Colon (tissue), 2 donors: ENCODE data around the gene DAB2.
A peak's percentile ranks its signal among the peaks of the same experiment; 100 is the strongest.

Experiments
- FAIRE-seq: peaks from 2 replicates; lab custom pipeline; 2012; peaks lifted over from hg19 to GRCh38; lab: Jason Lieb, UNC
- donor health status: control.
- donor health status: control.

Gene DAB2

GRCh38 chr5:39424736-39425637 lies at the start of gene DAB2:
TSS of gene DAB2 (minus strand) at chr5:39424980. CDS start at chr5:39394320, 30,660 bp downstream.
- no peak for FAIRE-seq

GRCh38 chr5:39473156-39473775 lies 48.5 kb upstream of the DAB2 start:
- no peak for FAIRE-seq

GRCh38 chr5:39471836-39472508 lies 47.2 kb upstream of the DAB2 start:
- no peak for FAIRE-seq

- no peak for FAIRE-seq
Measured at GRCh38 chr5:39470811-39471210, 46.0 kb upstream of the DAB2 start.

- no peak for FAIRE-seq
Measured at GRCh38 chr5:39469777-39470415, 45.1 kb upstream of the DAB2 start.

GRCh38 chr5:39469176-39469575 lies 44.4 kb upstream of the DAB2 start:
- FAIRE-seq, result no peak

- FAIRE-seq, result no peak
Measured at GRCh38 chr5:39466846-39467245, 42.1 kb upstream of the DAB2 start.

- no peak for FAIRE-seq
Measured at GRCh38 chr5:39465843-39466242, 41.1 kb upstream of the DAB2 start.

GRCh38 chr5:39465097-39465496 lies 40.3 kb upstream of the DAB2 start:
- FAIRE-seq, result no peak

GRCh38 chr5:39464088-39464487 lies 39.3 kb upstream of the DAB2 start:
- FAIRE-seq, result no peak

GRCh38 chr5:39462211-39462610 lies 37.4 kb upstream of the DAB2 start:
- no peak for FAIRE-seq

GRCh38 chr5:39461007-39461682 lies 36.4 kb upstream of the DAB2 start:
- FAIRE-seq, result no peak

- peak; percentile 33 for FAIRE-seq
Measured at GRCh38 chr5:39459907-39460306, 35.1 kb upstream of the DAB2 start.

- no peak for FAIRE-seq
Measured at GRCh38 chr5:39459071-39459470, 34.3 kb upstream of the DAB2 start.

- FAIRE-seq, result no peak
Measured at GRCh38 chr5:39455645-39456044, 30.9 kb upstream of the DAB2 start.

GRCh38 chr5:39453606-39454005 lies 28.8 kb upstream of the DAB2 start:
- FAIRE-seq, result no peak

- no peak for FAIRE-seq
Measured at GRCh38 chr5:39452846-39453245, 28.1 kb upstream of the DAB2 start.

- no peak for FAIRE-seq
Measured at GRCh38 chr5:39451276-39451941, 26.6 kb upstream of the DAB2 start.

- no peak for FAIRE-seq
Measured at GRCh38 chr5:39450487-39450886, 25.7 kb upstream of the DAB2 start.

- no peak for FAIRE-seq
Measured at GRCh38 chr5:39449591-39449990, 24.8 kb upstream of the DAB2 start.

- FAIRE-seq, result no peak
Measured at GRCh38 chr5:39448506-39449128, 23.8 kb upstream of the DAB2 start.
